Panc1 (cell line): ENCODE data around the gene PGGHG. TPM values are rescaled to one million over a fixed set of nuclear protein-coding genes. Genes with fewer than 3 reads are reported as not detected.

Experiments
- ATAC-seq: fragments of 200-7000 bp; cut with Tn5 transposase; 2 replicates; pipeline ENCODE4 v1.9.1; 2020; ENCODE audit warnings: mild to moderate bottlenecking, moderate library complexity
- BruUV-seq: library from RNA; stranded (reverse); fragments of 400-500 nt; replicated peaks from 2 replicates; lab custom pipeline; 2021; lab: Mats Ljungman, UMichigan
- CTCF ChIA-PET: fragments of 300-600 bp; sonication (Branson Sonifier 250); formaldehyde crosslinking; loops from one replicate; lab custom pipeline; 2022; ENCODE audit warnings: antibody characterized with exemption; lab: Charles Lee
- POLR2A ChIA-PET: fragments of 300-600 bp; sonication (Branson Sonifier 250); formaldehyde crosslinking; loops from one replicate; lab custom pipeline; 2022; ENCODE audit warnings: antibody characterized with exemption; lab: Charles Lee
- DNase-seq: peaks from one replicate; pipeline ENCODE4 v3.0.0-alpha.2; 2010; ENCODE audit warnings: low read depth, low spot score
- H3K27ac ChIP-seq: 2 replicates; pipeline ENCODE4 v1.5.1; 2011; ENCODE audit warnings: mild to moderate bottlenecking, low read length, inconsistent platforms
- H3K27me3 ChIP-seq: fragments of 200-500 bp; sonication (Bioruptor generic); 2 replicates; pipeline ENCODE4 v1.6.0; 2014; ENCODE audit warnings: low read length, inconsistent platforms; ENCODE audit not compliant: control insufficient read depth, insufficient read depth
- H3K36me3 ChIP-seq: fragments of 200-500 bp; sonication (Bioruptor generic); 2 replicates; pipeline ENCODE4 v1.5.1; 2014; ENCODE audit warnings: inconsistent platforms, mild to moderate bottlenecking, low read length, moderate library complexity; ENCODE audit not compliant: control insufficient read depth, insufficient read depth
- H3K4me1 ChIP-seq: 2 replicates; pipeline ENCODE4 v1.5.1; 2011; ENCODE audit warnings: inconsistent platforms, mild to moderate bottlenecking, low read length, moderate library complexity; ENCODE audit not compliant: control insufficient read depth, insufficient read depth
- H3K4me3 ChIP-seq, 2 experiments: 2 replicates each; pipeline ENCODE4 v1.5.1; 2011 to 2012; ENCODE audit warnings: low read depth in 2 of 2, low read length in 2 of 2, mild to moderate bottlenecking in 2 of 2, inconsistent platforms in 1 of 2, moderate library complexity in 1 of 2
- H3K9me3 ChIP-seq: fragments of 200-500 bp; sonication (Bioruptor generic); 2 replicates; pipeline ENCODE4 v1.5.1; 2014; ENCODE audit warnings: low read depth, mild to moderate bottlenecking, inconsistent platforms, low read length, moderate library complexity; ENCODE audit not compliant: control insufficient read depth, insufficient read depth
- POLR2AphosphoS5 ChIP-seq: IDR thresholded peaks from 2 replicates; pipeline ENCODE4 v1.6.1; 2012; ENCODE audit warnings: mild to moderate bottlenecking, low read depth, low read length, moderate library complexity
- SIN3A ChIP-seq: IDR thresholded peaks from 2 replicates; pipeline ENCODE4 v1.6.1; 2012; ENCODE audit warnings: low read depth, mild to moderate bottlenecking, low read length, moderate library complexity, borderline replicate concordance; ENCODE audit not compliant: insufficient read depth
- TCF7L2 ChIP-seq: IDR thresholded peaks from 2 replicates; pipeline ENCODE4 v1.6.1; 2011; ENCODE audit warnings: mild to moderate bottlenecking, low read depth, low read length, inconsistent platforms
- in situ Hi-C: cut with HindIII; loops from 2 replicates; pipeline ENCODE4 v1.10.0; 2016; ENCODE audit warnings: low sequenced_read_pairs, low pct_unique_long_range_greater_than_20kb
- intact Hi-C: fragments of 100-400 bp; cut with micrococcal nuclease; formaldehyde crosslinking; loops from one replicate; pipeline ENCODE4 v1.10.0; 2022; ENCODE audit not compliant: unreplicated experiment
- total RNA-seq: library from RNA; stranded (reverse); gene quantifications from one replicate; pipeline ENCODE4 v1.2.1, GENCODE V29; 2021; ENCODE audit not compliant: unreplicated experiment
- TF ChIP-seq, protein P1 (sequence below), 2 experiments: IDR thresholded peaks; 2 replicates each; pipeline ENCODE4 v1.6.1; 2011 to 2012; ENCODE audit warnings: low read depth in 2 of 2, control low read depth in 1 of 2, low read length in 1 of 2, mild to moderate bottlenecking in 1 of 2, moderate library complexity in 1 of 2; ENCODE audit not compliant: insufficient read depth in 1 of 2
- TF ChIP-seq, protein P2 (sequence below): fragments of 450-650 bp; IDR thresholded peaks from 2 replicates; pipeline ENCODE4 v1.5.1; 2017; ENCODE audit warnings: mild to moderate bottlenecking

Gene PGGHG
- total RNA-seq, 1 experiment from 2014 or later = 115 TPM

DNA sequence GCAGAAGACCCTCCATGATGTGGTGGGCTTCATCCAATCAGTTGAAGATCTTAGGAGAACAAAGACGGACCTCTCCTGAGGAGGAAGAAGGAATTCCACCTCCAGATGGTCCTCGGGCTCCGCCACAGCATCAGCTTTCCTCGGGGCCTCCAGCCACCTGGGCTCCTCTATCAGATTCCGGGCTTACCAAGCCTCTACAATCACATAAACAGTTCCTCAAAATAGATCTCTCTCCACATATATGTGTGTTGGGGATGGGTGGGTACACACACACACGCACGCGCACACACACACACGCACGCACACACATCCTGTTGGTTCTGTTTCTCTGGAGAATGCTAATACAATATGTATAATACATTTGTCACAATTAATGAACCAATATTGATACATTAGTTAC is 29.5 kb upstream of the PGGHG start:
- H3K9me3 ChIP-seq = no peaks in the 10 kb centered on the region
- intact Hi-C loops (no loop called here), in situ Hi-C loops (no loop called here)
- H3K27me3 ChIP-seq = no peaks in the 10 kb centered on the region
- H3K36me3 ChIP-seq = no peaks in the 10 kb centered on the region
- H3K4me3 ChIP-seq = no peak overlapping the region
- DNase-seq (no peak), ATAC-seq (no peak)
- H3K27ac ChIP-seq = no peak overlapping the region
- no peaks in the 10 kb centered on the region for H3K4me1 ChIP-seq
- CTCF ChIA-PET = no interaction called here
- no TSS peak for BruUV-seq
- POLR2A ChIA-PET = no interaction called here
- TF ChIP-seq POLR2AphosphoS5 = no peak
- no peak for TF ChIP-seq TCF7L2
- TF ChIP-seq SIN3A = no peak
- TF ChIP-seq, protein P1, sequence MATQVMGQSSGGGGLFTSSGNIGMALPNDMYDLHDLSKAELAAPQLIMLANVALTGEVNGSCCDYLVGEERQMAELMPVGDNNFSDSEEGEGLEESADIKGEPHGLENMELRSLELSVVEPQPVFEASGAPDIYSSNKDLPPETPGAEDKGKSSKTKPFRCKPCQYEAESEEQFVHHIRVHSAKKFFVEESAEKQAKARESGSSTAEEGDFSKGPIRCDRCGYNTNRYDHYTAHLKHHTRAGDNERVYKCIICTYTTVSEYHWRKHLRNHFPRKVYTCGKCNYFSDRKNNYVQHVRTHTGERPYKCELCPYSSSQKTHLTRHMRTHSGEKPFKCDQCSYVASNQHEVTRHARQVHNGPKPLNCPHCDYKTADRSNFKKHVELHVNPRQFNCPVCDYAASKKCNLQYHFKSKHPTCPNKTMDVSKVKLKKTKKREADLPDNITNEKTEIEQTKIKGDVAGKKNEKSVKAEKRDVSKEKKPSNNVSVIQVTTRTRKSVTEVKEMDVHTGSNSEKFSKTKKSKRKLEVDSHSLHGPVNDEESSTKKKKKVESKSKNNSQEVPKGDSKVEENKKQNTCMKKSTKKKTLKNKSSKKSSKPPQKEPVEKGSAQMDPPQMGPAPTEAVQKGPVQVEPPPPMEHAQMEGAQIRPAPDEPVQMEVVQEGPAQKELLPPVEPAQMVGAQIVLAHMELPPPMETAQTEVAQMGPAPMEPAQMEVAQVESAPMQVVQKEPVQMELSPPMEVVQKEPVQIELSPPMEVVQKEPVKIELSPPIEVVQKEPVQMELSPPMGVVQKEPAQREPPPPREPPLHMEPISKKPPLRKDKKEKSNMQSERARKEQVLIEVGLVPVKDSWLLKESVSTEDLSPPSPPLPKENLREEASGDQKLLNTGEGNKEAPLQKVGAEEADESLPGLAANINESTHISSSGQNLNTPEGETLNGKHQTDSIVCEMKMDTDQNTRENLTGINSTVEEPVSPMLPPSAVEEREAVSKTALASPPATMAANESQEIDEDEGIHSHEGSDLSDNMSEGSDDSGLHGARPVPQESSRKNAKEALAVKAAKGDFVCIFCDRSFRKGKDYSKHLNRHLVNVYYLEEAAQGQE (IDR thresholded peaks at IDR 0.05; ENCODE audit: insufficient read depth in 1 of 2, low read depth in 2 of 2, low read length in 1 of 2) = no peak
- TF ChIP-seq, protein P2, sequence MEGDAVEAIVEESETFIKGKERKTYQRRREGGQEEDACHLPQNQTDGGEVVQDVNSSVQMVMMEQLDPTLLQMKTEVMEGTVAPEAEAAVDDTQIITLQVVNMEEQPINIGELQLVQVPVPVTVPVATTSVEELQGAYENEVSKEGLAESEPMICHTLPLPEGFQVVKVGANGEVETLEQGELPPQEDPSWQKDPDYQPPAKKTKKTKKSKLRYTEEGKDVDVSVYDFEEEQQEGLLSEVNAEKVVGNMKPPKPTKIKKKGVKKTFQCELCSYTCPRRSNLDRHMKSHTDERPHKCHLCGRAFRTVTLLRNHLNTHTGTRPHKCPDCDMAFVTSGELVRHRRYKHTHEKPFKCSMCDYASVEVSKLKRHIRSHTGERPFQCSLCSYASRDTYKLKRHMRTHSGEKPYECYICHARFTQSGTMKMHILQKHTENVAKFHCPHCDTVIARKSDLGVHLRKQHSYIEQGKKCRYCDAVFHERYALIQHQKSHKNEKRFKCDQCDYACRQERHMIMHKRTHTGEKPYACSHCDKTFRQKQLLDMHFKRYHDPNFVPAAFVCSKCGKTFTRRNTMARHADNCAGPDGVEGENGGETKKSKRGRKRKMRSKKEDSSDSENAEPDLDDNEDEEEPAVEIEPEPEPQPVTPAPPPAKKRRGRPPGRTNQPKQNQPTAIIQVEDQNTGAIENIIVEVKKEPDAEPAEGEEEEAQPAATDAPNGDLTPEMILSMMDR = no peak

DNA sequence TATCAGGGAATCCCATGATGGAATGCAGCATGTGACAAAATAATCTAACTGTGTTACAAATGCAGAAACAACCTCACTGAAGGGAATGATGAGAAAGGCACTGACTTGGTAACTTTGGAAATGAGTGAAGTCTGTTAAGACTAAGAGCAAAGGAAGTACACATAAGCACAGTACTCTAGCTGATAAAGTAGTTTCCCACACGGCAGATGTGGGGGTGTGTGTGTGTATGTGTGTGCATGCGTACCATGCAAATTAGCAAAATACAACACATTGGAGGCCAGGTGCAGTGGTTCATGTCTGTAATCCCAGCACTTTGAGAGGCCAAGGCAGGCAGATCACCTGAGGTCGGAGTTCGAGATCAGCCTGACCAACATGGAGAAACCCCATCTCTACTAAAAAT is 27.3 kb upstream of the PGGHG start:
- TF ChIP-seq TCF7L2 (no peak), POLR2AphosphoS5 (no peak), SIN3A (no peak)
- TF ChIP-seq, protein P1 (IDR thresholded peaks at IDR 0.05; ENCODE audit: insufficient read depth in 1 of 2, low read depth in 2 of 2, low read length in 1 of 2) = no peak
- TF ChIP-seq, protein P2 = no peak
- POLR2A ChIA-PET = no interaction called here
- BruUV-seq = no TSS peak

More for the DNA sequence above, 27.3 kb upstream of the PGGHG start:
- ATAC-seq = no peak
- in situ Hi-C loops = no loop called here
- Histone ChIP-seq H3K4me1 (no peaks in the 10 kb centered on the region), H3K27ac (no peak overlapping the region), H3K27me3 (no peaks in the 10 kb centered on the region), H3K9me3 (peaks cover 2% of the 10 kb centered on the region; the same call in 1 of the 2 replicates), H3K36me3 (no peaks in the 10 kb centered on the region), H3K4me3 (no peak overlapping the region)
- intact Hi-C loops = no loop called here
- CTCF ChIA-PET = no interaction called here
- DNase-seq = no peak
